SH-SY5Y (cell line): ENCODE measurements around the gene HNF4A.

Source experiments
- GATA2 ChIP-seq: IDR thresholded peaks from 2 replicates; pipeline ENCODE4 v1.6.1; 2011; ENCODE audit warnings: mild to moderate bottlenecking, low read depth, low read length
- GATA3 ChIP-seq: IDR thresholded peaks from 2 replicates; pipeline ENCODE4 v1.6.1; 2011; ENCODE audit warnings: low read depth, mild to moderate bottlenecking, low read length, moderate library complexity

GRCh38 chr20:44465001-44465560 is 109.6 kb downstream of the HNF4A start:
- TF ChIP-seq GATA2 (no peak), GATA3 (no peak)
